Inferior parietal cortex (tissue), 1 donor: ENCODE results near the gene OR4D9.

ENCODE experiments used
- DNase-seq: peaks from one replicate; pipeline ENCODE4 v3.0.0-alpha.2; 2016; ENCODE audit errors: extremely low spot score

The OR4D9 gene

GRCh38 chr11:59550842-59551658, 39.7 kb downstream of the OR4D9 start:
- peak; percentile 91 for DNase-seq

DNA sequence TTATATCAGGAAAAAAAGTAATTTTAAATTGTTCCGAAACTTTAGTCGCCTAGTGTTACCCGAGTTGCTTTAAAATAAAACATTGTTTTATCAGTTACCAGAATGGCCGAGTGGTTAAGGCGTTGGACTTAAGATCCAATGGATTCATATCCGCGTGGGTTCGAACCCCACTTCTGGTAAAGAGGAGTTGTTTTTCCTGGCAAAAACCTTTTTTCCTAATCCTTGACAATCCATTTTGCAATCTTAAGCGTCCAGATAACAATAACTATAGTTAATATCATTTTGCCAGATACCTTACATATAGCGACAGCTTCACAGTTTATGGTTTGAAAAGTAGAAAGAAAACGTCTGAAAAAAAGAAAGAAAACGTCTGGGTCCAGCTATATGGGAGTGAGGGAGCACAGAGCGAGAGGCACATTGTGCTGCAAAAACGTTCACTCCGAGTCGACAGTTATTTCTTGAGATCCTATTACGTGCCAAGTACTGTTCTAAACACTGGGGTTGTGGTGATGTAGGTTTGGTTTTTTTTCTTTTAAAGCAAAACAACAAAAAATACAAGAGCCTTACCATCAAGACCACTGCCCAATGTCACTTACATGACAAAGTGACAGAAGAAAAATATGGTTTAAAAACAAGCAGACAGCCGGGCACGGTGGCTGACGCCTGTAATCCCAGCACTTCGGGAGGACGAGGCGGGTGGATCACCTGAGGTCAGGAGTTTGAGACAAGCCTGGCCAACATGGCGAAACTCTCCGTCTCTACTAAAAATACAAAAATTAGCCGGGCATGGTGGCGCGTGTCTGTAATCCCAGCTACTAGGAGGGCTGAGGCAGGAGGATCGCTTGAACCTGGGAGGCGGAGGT, 40.6 kb downstream of the OR4D9 start:
- peak; percentile 79 for DNase-seq

DNA sequence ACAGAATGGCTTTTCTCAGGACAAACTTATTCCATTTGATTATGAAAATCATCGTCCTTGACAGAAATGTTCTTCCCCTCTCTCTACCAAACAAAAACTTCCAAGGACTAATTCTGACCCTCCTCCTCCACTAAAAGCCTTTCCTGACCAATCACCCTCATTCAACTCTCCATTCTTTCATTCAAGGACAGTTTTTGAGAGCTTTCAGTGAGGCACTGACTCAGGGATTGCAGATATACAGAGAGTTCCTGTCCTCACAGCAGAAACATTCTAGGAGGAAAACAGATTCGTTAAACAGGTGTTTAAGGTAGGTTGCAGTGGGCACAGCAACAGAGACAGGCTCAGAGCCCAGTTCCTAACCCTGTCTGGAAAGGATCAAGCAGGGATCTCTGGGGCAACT, 41.5 kb downstream of the OR4D9 start:
- no peak for DNase-seq

DNA sequence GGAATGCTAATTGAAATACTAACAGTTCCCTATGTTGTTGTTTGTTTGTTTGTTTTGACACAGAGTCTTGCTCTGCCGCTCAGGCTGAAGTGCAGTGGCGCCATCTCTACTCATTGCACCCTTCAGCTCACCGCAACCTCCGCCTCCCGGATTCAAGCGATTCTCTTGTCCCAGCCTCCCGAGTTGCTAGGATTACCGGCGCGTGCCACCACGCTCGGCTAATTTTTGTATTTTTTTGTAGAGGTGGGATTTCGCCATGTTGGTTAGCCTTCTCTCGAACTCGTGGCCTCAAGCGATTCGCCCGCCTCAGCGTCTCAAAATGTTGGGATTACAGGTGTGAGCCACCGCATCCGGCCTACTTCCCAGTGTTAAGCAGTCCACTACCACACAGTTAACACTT, 42.0 kb downstream of the OR4D9 start:
- no peak for DNase-seq

GRCh38 chr11:59555601-59556114, 44.3 kb downstream of the OR4D9 start:
- DNase-seq, result peak; percentile 42

GRCh38 chr11:59556115-59556916, 45.0 kb downstream of the OR4D9 start:
- peak; percentile 86 for DNase-seq

DNA sequence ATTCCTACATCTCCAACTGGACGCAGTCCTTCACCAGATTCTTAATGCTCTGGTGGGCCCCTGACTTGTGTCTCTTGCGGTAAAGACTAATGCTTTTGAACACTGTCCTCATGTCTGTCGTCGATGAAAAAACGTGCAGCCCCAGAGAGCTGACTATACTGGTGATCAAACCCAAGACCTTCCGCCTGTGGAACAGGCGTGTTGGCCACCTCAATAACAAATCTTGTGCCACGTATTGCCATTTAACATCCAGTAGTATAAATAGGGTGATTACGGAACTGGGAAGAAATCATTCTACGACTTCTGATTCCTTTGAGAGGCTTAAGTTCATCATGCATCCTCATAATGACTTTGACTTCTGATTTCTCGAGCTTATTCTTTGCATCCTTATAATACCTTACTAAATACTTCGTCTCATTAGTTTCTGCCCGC, 45.6 kb downstream of the OR4D9 start:
- peak; percentile 42 for DNase-seq

GRCh38 chr11:59558270-59558643, 46.9 kb downstream of the OR4D9 start:
- DNase-seq, result no peak

- DNase-seq, result no peak
These were observed 48.5 kb downstream of the OR4D9 start for GRCh38 chr11:59559886-59560285.

DNA sequence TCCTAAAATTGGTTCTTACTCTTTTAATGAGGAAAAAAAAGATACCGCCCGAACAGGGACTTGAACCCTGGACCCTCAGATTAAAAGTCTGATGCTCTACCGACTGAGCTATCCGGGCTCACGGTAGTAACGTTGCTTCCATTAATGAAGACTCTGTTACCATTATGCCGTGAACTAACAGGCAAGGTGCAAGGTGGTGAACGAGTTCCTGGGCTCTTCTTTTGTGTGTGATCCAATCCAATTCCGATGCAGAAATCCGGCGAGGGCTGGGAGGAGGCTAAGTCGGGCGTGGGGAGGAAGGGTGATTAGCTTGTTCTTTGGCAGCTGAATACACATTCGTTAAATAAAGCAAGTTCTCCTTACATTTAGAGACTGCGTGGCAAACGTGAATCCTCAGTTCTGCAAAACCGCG, 49.0 kb downstream of the OR4D9 start:
- DNase-seq, result peak; percentile 88

GRCh38 chr11:59560702-59561473, 49.5 kb downstream of the OR4D9 start:
- DNase-seq, result peak; percentile 68

DNA sequence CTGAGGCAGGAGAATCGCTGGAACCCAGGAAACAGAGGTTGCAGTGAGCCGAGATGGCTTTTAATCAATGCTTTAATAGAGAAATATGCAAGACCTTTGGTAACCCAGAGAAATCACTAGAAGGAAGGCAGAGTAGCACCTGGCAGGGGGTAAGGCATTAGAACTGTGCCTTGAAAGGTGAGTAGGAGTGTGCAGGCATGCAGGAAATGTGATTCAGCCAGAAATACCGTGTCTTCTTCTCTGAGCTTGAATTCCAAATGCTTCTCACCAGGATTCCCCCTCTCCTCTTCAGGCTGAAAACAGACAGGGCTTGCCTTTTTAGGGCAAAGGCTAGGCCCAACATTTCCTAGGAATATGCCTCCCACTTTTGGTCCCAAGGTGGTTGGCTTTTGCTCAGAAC, 51.0 kb downstream of the OR4D9 start:
- no peak for DNase-seq
